ENCODE results near the gene ARL13B. TPM values are rescaled to one million over a fixed set of nuclear protein-coding genes. Genes with fewer than 3 reads are reported as not detected.

Gene ARL13B
- total and polyA plus RNA-seq, 2 of the 4 experiments (the other 2 are of a cell fraction): 2.7 to 3.0 TPM

DNA sequence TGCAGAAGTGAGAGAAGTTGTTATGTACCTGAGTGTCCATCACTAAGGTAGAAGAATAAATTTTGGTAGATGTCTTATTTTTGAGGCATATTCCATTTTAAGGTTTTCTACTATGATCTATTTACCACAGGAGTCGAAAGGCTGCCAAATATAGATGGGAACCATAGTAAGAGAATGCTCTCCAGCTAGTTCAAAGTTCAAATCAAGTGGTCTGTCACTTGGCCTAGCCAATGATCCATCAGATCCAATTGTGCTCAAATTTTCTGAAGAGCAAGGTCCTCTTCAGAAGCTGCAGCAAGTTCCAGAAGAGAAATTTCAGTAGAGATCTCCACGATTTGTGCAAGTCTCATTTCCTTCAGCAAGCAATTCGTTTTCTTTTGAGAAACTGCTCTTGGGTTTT lies 17.2 kb upstream of the ARL13B start:
- dilution Hi-C loops (cut with HindIII; ENCODE audit: low sequenced_read_pairs, unreplicated experiment): no loop called here
- POLR2A ChIA-PET (ENCODE audit: unreplicated experiment): no interaction called here

More for the DNA sequence above, 17.2 kb upstream of the ARL13B start:
- H3K9me3 ChIP-seq (ENCODE audit: control insufficient read depth, insufficient read depth, low read length): no peaks in the 10 kb centered on the region
- no peaks in the 10 kb centered on the region for H3K36me3 ChIP-seq (ENCODE audit: control insufficient read depth, insufficient read depth, low read length)
- H2BK5ac ChIP-seq (ENCODE audit: low read depth, low read length, poor library complexity, severe bottlenecking): no peak overlapping the region
- no peak overlapping the region for H2AK5ac ChIP-seq (ENCODE audit: low read depth, low read length)
- no peak overlapping the region for H4K5ac ChIP-seq (ENCODE audit: low read depth, low read length)
- H3K56ac ChIP-seq (ENCODE audit: extremely low read depth, insufficient read depth, low read length): no peak overlapping the region
- no peak overlapping the region for H2BK15ac ChIP-seq (ENCODE audit: low read depth, low read length)
- no peak for TF ChIP-seq CTCF (conservative IDR thresholded peaks at IDR 0.05; ENCODE audit: low read depth, low read length)
- no peak for TF ChIP-seq NFE2L2 (IDR thresholded peaks at IDR 0.05; ENCODE audit: low read depth, low read length)
- TF ChIP-seq SMC3 (IDR thresholded peaks at IDR 0.05; ENCODE audit: low read depth, low read length): no peak
- TF ChIP-seq RFX5 (IDR thresholded peaks at IDR 0.05; ENCODE audit: low read depth, low read length): no peak
- TF ChIP-seq CEBPB (IDR thresholded peaks at IDR 0.05; ENCODE audit: low read depth, low read length): no peak
- TF ChIP-seq MAFK (IDR thresholded peaks at IDR 0.05; ENCODE audit: low read depth, low read length): no peak
- no peak for TF ChIP-seq MXI1 (IDR thresholded peaks at IDR 0.05; ENCODE audit: borderline replicate concordance, low read depth, low read length)
- no peak for TF ChIP-seq MAZ (IDR thresholded peaks at IDR 0.05; ENCODE audit: borderline replicate concordance, low read depth, low read length)
- no peak for TF ChIP-seq BHLHE40 (IDR thresholded peaks at IDR 0.05; ENCODE audit: low read depth, low read length)
- no peak for TF ChIP-seq RCOR1 (IDR thresholded peaks at IDR 0.05; ENCODE audit: insufficient replicate concordance, low read length)
- TF ChIP-seq USF2 (IDR thresholded peaks at IDR 0.05; ENCODE audit: low read depth, low read length): no peak
- TF ChIP-seq FOS (IDR thresholded peaks at IDR 0.05; ENCODE audit: low read depth, low read length): no peak
- TF ChIP-seq RAD21 (IDR thresholded peaks at IDR 0.05; ENCODE audit: low read length): no peak
- TF ChIP-seq CHD1 (IDR thresholded peaks at IDR 0.05; ENCODE audit: low read depth, low read length): no peak
- no peak for TF ChIP-seq POLR2A (IDR thresholded peaks at IDR 0.05; ENCODE audit: low read depth, low read length)
- no peak overlapping the region for H3K23ac ChIP-seq (ENCODE audit: low read depth, low read length)
- no peaks in the 10 kb centered on the region for H3K79me1 ChIP-seq (ENCODE audit: low read depth in 1 of 2, low read length in 2 of 2)
- H3K4me2 ChIP-seq (ENCODE audit: low read depth, low read length): no peak overlapping the region
- CTCF ChIA-PET: interaction anchor here (1.5 kb wide), 1 partner anchor 10 kb away, joined by 3 read pairs; the partner anchor contains the start of gene PROS1
- H3K9me1 ChIP-seq (ENCODE audit: insufficient read depth, low read length): no peaks in the 10 kb centered on the region
- H4K8ac ChIP-seq (ENCODE audit: low read depth in 2 of 2, low read length in 2 of 2): no peak overlapping the region
- in situ Hi-C loops (cut with MboI; ENCODE audit: low sequenced_read_pairs) (no loop called here), intact Hi-C loops (cut with micrococcal nuclease) (loop anchor here (5.0 kb wide), 1 partner anchor 50 kb away; no protein-coding TSS in a partner anchor)
- no peak overlapping the region for H2BK120ac ChIP-seq (ENCODE audit: low read depth, low read length)
- H3K27ac ChIP-seq (ENCODE audit: insufficient read depth, low read length): no peak overlapping the region
- DNase-seq (no peak), ATAC-seq (ENCODE audit: low read depth) (no peak)
- no peaks in the 10 kb centered on the region for H4K20me1 ChIP-seq (ENCODE audit: insufficient read depth, low read length)
- no TSS peak for BruUV-seq (replicated peaks)
- no peak overlapping the region for H2AFZ ChIP-seq (replicated peaks; ENCODE audit: low read length, poor library complexity)
- H3K27me3 ChIP-seq (ENCODE audit: control insufficient read depth, insufficient read depth, low read length): no peaks in the 10 kb centered on the region
- no peak overlapping the region for H2BK20ac ChIP-seq (ENCODE audit: low read depth, low read length)
- no peak overlapping the region for H4K91ac ChIP-seq (ENCODE audit: insufficient read depth, low read depth, low read length)
- H2AK9ac ChIP-seq (replicated peaks; ENCODE audit: low read depth, low read length, poor library complexity): no peak overlapping the region
- no peak overlapping the region for H3K18ac ChIP-seq (ENCODE audit: low read depth, low read length)
- H3K9ac ChIP-seq (ENCODE audit: low read depth, low read length): no peak overlapping the region
- no peaks in the 10 kb centered on the region for H3K4me1 ChIP-seq (ENCODE audit: control insufficient read depth, insufficient read depth, low read length)
- no CpG with 5 or more reads among the region's 3 CpGs for WGBS, 2 experiments (ENCODE audit: extremely low coverage in 2 of 2, insufficient read length in 1 of 2)
- no peak overlapping the region for H3K4ac ChIP-seq (ENCODE audit: low read depth, low read length)
- no peak overlapping the region for H3K14ac ChIP-seq (replicated peaks; ENCODE audit: low read depth, low read length)
- H3K4me3 ChIP-seq (ENCODE audit: insufficient read depth, low read depth, low read length): no peak overlapping the region

Data from IMR-90 (cell line).